ENCODE results near the gene MTMR12.
"Not testable (repeated sequence)": the region's sequence is repeated elsewhere in the genome, so short reads cannot be mapped to it uniquely, and the experiment has no call there.

Gene MTMR12

DNA sequence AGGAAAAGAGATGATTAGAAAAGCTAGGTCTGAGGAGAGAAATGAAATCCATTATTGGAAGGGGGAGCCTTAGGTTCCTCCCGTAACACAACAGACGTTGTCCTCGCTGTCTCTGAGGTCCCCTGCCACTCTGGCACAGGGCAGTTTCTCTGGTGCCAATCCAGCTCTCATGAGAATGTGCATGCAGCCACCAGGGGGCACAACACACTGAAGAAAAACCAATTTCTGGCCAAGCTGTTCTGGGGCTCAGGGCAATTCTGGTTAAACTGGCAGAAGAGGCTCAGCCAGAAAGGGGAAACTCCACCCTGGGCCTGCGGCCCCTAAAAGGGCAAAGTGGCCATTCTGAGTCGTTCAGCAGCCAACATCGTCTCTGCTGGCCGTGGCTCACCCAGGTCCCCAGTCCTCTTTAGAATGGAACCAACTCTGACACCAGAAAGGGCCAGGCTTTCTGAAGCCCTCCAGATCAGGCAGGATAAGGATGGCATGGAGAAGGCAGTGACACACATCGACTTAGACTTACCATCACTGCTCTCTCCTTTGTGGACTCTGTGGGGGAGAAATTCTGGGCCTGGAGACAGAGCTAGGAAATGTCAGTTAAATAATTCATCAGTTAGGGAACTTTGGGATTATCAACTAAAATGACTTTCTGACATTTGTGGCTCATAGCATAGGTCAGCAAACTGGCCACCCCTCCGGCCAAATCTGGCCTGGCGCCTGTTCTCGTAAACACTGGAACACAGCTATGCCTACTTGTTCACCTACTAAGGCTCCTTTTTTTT, 80.1 kb downstream of the MTMR12 start:
- DNase-seq: peak; percentile 40 to 66 (median 58)

DNA sequence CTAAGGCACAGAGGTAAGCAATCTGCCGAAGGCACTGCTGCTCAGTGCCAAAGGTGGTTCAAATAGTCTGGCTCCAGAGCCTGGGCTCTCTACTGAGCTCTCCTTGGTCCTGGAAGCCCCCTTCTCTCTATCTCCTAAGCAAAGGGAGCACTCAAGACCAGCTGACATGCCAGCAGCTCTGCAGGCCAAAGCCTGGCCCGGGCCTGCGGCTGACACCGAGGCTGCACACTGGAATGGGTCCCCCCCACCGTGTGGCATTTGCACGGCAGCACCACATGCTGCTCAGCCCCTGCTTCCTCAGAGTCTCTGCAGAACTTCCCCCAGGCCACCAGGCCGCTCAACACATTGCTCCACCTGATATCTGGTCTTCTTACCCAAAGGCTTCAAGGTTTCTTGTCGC, 80.8 kb downstream of the MTMR12 start:
- DNase-seq: no peak

DNA sequence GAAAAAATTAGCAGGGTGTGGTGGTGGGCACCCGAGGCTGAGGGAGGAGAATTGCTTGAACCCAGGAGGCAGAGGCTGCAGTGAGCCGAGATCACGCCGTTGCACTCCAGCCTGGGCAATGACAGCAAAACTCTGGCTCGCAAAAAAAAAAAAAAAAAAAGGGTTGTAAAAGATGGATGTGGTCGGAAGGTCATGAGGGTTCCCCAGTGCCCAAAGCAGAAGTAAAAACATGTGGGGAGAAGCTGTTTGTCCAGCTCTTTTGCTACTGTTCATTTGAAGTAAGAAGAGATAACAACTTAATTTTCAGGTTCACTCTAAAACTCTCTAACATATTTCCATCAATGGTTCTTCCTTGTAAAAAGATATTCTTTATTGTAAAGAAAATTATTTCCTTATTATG, 81.5 kb downstream of the MTMR12 start:
- DNase-seq: no peak

DNA sequence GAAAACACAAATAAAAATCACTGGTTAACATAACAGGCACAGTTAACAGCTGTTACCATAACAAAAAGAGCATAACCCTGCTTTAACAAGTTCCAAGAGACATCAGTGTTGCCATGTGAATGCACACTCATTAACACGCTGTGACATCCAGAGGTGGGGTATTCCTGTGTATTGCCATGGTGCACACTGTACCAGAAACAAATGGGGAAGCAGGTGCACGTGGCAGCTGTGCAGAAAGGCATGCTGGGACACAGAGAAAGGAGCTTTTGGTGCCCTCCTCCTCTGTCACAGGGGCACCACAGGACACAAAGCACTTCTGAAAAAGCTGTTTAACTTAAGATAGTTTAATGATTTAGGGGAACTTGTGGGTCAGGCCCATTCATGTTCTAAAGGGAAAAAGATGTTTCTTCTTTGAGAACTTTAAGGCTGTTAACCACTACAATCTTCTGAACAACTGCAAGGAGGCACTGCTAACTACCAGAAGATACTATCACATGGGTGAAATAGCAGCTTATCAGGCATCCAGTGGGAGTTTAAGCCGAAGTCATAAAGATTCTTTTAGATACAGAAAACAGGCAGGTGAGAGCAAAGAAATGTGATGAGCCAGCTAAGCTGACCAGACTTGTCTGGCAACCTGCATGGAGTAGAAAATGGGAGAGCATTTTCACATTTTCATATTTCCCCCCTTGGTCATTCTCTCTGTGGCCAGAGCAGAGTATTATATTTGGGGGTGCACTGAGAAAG, 82.2 kb downstream of the MTMR12 start:
- DNase-seq: no peak

DNA sequence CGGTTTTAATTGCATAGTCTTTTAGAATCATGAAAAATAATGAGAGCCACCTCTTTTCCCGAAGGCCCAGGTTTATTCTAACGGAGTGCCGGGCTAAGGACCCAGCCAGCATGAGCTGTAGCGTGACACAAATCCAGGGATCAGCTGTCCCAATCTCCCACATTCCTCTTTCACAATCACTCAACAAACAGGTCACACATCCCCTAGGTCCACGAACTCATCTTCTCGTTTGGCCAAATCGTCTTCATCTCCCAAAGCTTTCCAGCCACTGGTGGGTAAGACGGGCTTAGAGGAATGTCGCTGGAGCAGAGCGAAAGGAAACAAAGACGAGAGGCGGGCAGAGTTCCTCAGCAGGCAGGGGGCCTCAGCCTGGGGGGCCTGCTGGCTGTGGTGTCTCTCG, 83.2 kb downstream of the MTMR12 start:
- DNase-seq: no peak

DNA sequence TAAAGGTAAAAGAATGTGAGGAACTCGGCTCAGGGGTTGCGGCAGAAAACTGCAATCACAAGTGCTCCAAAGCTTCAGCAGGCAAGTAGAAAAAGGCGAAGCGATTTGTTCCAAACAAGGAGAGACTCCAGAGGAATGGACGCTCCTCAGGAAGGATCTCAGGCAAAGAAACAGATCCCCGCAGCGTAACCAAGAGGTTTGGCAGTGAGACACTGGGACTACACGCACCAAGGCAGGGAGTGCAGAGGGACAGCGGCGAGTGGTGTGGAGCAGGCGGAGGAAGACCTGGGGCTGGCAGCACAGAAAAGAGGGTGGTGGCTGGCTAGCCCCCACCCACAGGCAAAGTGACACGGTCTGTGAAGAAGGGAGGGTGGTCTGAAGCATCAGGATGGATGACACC, 83.9 kb downstream of the MTMR12 start:
- no peak for DNase-seq

DNA sequence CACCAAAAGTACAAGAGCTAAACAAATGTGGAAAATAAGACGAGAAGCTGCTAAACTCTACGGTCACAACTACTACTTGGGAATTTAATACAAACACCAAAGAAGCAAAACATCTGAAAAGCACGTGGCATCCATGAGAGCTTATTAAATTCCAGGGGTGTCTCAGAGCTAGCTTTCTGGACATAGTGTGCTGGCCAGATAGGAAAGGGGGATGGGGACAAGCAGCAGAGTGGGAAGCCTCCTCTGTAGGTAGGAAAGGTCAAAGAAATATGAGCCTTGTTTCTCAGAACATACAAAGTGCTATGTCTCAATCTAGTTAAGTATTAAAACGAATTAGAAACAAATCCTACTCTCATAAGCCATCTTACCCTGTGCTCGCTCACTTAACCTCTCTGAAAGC, 87.3 kb downstream of the MTMR12 start:
- DNase-seq: no peak

DNA sequence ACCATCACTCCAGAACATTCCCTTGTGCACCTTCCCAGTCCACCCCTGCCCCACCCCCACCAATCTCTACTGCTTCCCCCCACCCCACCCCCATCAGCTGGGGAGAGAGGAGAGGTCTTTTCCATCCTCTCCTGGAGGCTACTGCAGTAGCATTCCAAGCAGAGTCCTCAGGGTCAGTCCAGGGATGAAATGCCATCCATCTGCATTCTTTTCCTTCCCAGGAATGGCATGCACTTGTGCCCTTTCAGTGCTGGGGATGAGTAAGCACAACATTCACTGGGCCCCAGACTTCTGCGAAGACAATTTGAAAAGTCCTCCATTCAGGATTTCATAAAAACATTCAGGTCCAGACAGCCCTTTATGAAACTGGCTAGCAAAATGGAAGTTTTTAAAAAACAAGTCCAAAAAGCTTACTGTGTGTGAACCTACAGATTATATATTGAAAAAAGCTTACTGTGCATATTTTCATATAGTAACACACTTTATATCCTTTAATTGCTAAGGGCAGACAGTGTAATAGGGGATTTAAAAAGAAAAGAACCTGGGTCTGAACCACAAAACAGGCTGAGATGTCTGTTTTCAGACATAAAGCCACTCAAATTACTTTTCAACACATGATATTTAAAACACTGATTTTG, 88.6 kb downstream of the MTMR12 start:
- DNase-seq: no peak

DNA sequence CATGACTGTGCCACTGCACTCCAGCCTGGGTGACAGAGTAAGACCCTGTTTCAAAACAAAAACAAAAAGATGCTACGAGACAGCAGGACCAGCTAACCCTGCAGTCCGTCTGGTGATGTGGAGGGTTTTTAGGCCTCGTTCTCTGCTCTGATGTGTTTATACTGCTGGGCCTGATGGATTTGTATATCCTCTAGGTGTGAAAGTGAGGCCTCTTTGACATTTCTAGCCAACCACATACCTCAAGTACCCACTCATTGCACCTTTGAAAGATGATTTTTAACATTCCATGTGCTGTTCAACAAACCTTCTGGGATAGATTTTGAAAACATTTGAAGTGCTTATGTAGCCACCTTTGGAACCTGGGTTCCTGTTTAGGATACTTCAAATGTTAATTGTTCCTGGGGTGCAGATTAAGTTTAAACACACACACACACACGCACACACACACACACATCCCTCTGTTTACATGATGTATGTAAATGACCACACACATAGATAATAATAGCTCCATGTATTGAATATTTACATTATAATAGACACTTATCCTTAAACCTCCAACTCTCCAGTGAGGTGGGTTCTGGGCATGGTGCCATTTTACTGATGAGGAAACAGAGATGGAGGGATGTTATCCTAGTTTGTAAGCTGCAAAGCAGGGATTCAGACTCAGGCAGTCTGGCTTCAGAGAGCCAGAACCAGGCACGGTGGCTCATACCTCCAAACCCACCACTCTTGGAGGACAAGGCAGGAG, 89.8 kb downstream of the MTMR12 start:
- DNase-seq: no peak

DNA sequence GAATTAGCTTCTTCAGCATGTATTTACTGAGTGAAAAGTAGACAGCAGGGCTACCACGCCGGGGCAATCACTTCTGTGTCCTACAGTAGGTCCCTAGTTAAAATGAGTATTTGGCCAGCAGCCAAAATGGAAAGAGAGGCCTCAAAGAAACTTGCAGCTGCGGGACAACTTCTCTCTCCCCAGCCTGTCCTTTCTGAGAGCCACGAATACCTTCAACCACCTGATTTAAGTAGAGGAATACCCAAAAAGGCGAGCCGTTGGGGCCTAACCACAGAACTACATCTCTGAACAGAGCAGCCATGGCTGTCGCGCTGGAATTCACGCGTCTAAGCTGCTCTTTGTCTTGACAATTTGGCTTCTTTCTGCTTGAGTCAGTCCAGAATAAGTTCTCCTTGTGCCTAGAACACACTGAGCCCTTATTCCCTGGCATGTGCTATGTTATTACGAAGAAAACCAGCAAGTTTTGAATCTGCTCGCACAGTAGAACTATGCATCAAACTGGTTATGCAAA, 94.8 kb downstream of the MTMR12 start:
- DNase-seq: no peak

DNA sequence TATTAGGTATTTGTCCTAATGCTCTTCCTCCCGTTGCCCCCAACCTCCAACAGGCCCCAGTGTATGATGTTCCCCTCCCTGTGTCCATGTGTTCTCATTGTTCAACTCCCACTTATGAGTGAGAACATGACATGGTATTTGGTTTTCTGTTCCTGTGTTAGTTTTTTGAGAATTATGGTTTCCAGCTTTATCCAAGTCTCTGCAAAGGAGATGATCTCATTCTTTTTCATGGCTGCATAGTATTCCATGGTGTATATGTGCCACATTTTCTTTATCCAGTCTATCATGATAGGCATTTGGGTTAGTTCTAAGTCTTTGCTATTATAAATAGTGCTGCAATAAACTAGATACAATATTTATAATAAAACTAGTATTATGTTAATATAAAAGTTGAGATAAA, 98.4 kb downstream of the MTMR12 start:
- not testable (repeated sequence) for DNase-seq

DNA sequence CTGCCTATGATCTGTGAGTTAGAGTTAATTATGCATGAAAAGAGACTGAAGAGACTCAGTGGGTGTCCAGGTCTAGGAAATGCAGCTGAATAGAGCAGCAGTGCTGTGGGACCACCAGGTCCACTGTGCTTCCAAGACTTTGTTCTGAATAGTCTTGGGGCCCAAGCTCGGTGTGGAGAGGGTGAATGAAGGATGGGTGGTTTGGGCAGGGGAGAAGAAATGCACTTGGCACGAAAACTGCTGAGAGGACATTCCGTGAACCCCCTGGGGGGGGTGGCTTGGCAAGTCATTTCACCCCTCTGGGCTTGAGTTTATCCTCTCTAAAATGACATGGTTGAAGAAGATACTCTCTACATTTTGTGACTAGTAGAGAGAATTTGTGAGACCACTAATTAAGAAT, 102.6 kb downstream of the MTMR12 start:
- no peak for DNase-seq

DNA sequence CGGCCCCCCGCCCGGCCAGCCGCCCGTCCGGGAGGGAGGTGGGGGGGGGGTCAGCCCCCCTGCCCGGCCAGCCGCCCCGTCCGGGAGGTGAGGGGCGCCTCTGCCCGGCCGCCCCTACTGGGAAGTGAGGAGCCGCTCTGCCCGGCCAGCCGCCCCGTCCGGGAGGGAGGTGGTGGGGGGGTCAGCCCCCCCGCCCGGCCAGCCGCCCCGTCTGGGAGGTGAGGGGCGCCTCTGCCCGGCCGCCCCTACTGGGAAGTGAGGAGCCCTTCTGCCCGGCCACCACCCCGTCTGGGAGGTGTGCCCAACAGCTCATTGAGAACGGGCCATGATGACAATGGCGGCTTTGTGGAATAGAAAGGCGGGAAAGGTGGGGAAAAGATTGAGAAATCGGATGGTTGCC, 103.9 kb downstream of the MTMR12 start:
- not testable (repeated sequence) for DNase-seq

DNA sequence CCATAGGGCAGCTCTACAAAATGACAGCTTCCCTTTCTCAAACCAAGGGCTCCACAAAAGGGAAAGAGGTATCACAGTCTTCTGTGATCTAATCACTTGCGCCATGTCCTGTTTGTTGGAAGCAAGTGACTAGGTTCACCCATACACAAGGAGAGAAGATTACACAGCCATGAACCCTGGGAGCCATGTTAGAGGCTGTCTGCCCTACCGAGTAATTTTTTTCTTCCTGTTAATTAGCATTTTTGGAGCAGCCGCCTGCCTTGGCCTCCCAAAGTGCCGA, 105.4 kb downstream of the MTMR12 start:
- no peak for DNase-seq

DNA sequence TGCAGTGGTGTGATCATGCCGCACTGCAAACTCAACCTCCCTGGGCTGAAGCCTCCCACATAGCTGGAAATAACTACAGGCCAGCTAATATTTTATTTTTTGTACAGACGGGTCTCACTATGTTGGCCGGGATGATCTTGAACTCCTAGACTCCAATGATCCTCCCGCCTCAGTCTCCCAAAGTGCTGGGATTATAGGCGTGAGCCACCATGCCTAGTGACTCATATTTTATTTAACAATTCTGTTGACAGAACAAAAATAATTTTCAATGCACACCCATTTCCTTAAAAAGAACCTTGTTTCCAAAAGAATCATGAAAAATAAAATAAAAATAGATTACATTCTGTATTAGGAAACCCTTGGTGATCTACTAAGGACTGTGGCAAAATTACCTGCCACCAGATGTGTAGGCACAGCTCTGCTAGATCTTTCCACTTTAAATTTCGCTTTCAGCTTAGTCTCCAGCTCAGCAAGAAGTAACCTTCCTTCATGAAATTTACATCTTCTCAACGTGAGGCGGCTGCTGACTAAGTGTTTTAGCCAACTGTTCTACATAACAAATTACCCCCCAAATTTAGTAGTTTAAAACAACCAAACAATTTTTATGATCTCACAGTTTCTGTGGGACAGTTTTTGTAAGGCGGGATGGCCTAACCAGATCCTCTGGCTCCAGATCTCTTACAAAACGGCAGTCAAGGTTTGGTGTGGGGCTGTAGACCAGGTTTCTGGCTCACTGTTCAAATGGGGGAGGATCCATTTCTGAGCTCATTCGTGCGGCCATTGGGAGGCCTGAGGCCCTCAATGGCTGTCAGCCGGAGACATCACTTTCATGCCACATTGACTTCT, 106.0 kb downstream of the MTMR12 start:
- DNase-seq: no peak

DNA sequence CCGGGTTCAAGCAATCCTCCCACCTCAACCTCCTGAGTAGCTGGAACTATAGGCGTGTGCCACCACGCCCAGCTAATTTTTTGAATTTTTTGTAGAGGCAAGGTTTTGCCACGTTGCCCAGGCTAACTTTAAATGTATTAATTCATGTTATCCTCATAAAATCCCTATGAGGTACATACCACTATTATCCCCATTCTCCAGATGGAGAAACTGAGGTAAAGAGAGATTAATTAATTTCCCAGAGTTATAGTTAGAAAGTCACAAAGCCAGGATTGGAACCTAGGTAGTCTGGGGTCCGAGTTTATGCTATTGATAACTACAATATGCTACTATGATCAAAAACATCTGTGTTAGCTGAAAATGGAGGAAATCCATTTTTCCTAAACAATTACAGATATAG, 106.7 kb downstream of the MTMR12 start:
- DNase-seq: no peak

DNA sequence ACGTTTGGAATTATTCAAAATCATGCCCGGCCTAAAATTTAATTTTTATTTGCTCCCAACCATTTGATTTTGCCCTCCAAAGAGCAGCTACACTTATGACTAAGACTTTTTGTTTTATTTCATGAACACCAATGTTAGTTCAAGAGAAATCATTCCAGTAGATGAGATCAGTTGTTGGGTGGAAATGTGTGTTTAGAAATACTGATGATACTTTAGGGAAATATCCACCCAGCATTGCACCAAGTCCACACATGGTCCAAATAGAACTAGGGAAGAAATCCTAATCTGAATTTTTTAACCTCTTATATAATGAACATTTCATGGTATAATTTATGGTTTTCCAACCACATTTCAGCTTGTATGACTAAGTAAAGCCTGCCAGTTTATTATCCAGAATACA, 110.3 kb downstream of the MTMR12 start:
- no peak for DNase-seq

DNA sequence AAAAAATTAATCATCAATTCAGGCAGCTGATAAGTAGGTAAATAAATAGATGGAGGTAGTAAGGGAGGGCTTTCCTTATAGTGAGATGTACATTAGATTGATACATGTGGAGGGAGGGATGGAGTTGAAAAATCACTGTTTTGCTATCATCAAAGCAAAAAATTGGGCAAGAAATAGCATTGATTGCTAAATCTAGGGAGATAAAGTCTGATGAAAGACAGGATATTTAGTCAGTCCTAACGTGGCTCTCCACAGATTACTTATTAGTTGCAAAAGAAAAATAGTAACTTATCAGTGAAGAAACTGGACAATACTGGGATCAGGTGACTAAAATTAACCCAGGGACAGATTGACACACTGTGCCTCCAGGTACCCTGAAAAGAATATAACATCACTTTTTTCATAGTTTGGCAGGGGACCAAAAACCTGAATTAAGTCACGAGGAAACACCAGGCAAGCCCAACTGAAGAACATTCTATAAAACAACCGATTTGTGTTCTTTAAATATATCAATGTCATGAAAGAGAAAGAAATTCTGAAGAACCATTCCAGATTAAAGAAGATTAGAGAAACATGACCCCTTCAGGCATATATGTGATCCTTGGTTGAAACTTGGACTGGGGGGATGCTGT, 111.5 kb downstream of the MTMR12 start:
- DNase-seq: no peak

DNA sequence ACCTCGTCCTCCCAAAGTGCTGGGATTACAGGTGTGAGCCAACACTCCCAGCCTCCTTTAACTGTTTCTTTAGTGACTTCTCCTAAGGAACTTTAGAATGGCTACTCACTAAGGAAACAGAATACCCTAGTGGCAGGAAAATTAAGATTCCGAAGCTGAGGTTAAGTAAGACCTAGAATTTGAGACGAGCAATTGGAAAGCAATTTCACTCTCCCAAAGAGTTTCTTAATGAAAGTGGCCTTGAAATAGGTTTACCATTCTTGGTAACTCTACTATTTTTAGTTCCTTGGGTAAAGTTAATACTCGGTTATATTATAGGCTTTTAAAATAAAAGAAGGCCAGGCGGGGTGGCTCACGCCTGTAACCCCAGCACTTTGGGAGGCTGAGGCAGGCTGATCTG, 115.7 kb downstream of the MTMR12 start:
- no peak for DNase-seq

DNA sequence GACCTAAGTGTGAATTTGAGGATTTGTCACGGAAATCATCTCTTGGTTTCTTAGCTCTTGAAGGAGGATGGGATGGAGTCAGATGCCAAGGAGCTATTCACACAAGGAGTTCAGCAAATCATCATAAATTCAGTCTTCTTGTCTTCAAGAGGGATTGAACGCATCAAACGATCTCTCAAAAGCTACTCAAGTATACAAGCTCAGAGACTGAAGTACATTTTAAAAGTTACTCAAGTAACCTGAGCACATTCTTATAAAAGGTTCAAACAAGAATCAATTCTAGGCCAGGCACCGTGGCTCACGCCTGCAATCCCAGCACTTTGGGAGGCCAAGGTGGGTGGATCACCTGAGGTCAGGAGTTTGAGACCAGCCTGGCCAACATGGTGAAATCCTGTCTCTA, 117.5 kb downstream of the MTMR12 start:
- DNase-seq: no peak

DNA sequence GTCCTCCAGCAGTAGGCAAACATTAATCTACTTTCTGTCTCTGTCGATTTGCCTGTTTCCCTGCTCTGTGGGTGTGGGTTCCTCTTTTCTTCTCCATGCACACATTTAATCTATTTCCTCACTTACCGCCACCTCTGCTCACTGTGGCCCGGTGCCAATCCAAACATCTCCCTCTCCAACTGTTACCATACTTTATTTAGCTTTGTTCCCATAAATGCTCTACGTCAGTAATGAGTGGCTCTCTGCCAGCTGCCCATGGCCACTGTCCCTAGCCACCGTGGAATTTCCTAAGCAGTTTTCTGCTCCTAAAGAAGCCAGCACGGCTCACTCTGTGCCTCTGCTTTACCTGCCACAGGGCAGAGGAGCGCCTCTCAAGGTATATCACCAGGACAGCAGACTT, 119.1 kb downstream of the MTMR12 start:
- DNase-seq: no peak

DNA sequence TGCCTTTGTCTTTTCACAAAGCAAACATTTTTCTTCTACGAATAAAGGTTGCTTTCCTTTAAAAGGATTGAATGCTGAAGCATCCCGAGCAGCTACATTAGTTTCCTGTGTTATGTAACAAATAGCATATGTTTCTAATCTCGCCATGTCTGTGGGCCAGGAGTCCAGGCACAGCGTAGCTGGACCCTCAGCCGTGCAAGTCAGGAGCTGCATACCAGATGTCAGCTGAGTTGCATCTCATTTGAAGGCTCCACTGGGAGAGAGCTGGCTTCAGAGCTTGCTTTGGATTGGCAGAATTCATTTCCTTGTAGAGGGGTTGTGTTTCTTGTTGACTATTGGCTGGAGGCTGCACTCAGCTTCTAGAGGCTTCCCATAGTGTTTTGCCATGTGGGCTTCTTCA, 122.6 kb downstream of the MTMR12 start:
- no peak for DNase-seq
